GM12874 (cell line): ENCODE measurements around the gene TSACC.

Experiments used
- CTCF ChIP-seq: IDR thresholded peaks from 2 replicates; pipeline ENCODE4 v1.5.1; 2011; ENCODE audit warnings: low read depth, mild to moderate bottlenecking, control low read depth, low read length, moderate library complexity; ENCODE audit not compliant: insufficient read depth

TSACC gene

GRCh38 chr1:156337052-156337887 lies 1.1 kb upstream of the TSACC start:
- no peak for TF ChIP-seq CTCF

- TF ChIP-seq CTCF: no peak
These were observed 492 bp upstream of the TSACC start for GRCh38 chr1:156337888-156338179.

GRCh38 chr1:156342166-156342955 lies 4.0 kb downstream of the TSACC start:
- no peak for TF ChIP-seq CTCF

- no peak for TF ChIP-seq CTCF
These were observed 6.1 kb downstream of the TSACC start for GRCh38 chr1:156344409-156344808.

GRCh38 chr1:156346636-156347035 lies 8.3 kb downstream of the TSACC start:
- TF ChIP-seq CTCF: no peak

GRCh38 chr1:156347331-156347730 lies 9.0 kb downstream of the TSACC start:
- no peak for TF ChIP-seq CTCF

- no peak for TF ChIP-seq CTCF
These were observed 18.0 kb downstream of the TSACC start for GRCh38 chr1:156356262-156356874.
